Left cardiac atrium (tissue), 4 donors: ENCODE data around the gene TCAP. TPM values are rescaled to one million over a fixed set of nuclear protein-coding genes. Genes with fewer than 3 reads are reported as not detected.
A peak's percentile ranks its signal among the peaks of the same experiment; 100 is the strongest.

Source experiments
- ATAC-seq, 2 donors: fragments of 200-7000 bp; cut with Tn5 transposase; one replicate each; pipeline ENCODE4 v1.9.1; 2020; ENCODE audit warnings: mild to moderate bottlenecking in 2 of 2, moderate library complexity in 2 of 2
- DNase-seq: peaks from one replicate; pipeline ENCODE4 v3.0.0-alpha.2; 2020
- intact Hi-C, 2 donors: fragments of 100-400 bp; cut with DNase I; formaldehyde crosslinking; loops; one replicate each; pipeline versions ENCODE4 v1.14.1 to v1.15.1; 2022 to 2023
- total RNA-seq, 2 donors: library from RNA; stranded (reverse); fragmentation: NEBNext Ultra II Directional; extraction: Animal tissue kit (Norgen Biotek cat#: 25700); gene quantifications; one replicate each; pipeline ENCODE4 v1.2.1, GENCODE V29; 2021
- donor health status: DM: no; HTN: yes; CAD: no.
- donor health status: DM: no; HTN: yes; CAD: no; lungs with severe emphysema.
- donor health status: DM: yes; HTN: yes; CAD: no.
- donor health status: Dilated cardiomyopathy.

TCAP gene
- total RNA-seq, 2 donors from 2014 or later = 1,910 to 2,797 TPM

- peak in 1 of 2 donors; percentile 10 for ATAC-seq
- DNase-seq = no peak
- intact Hi-C loops = no loop called here
These were observed 37.2 kb upstream of the TCAP start for GRCh38 chr17:39627712-39628516.

GRCh38 chr17:39628655-39629493 lies 36.3 kb upstream of the TCAP start:
- ATAC-seq (no peak), DNase-seq (no peak)
- intact Hi-C loops = no loop called here

GRCh38 chr17:39629494-39629880 lies 35.7 kb upstream of the TCAP start:
- intact Hi-C loops = no loop called here
- DNase-seq = no peak
- ATAC-seq = no peak

GRCh38 chr17:39629898-39630297 lies 35.3 kb upstream of the TCAP start:
- ATAC-seq (no peak), DNase-seq (no peak)
- intact Hi-C loops = no loop called here

GRCh38 chr17:39631403-39631802 lies 33.7 kb upstream of the TCAP start:
- ATAC-seq (no peak), DNase-seq (no peak)
- intact Hi-C loops = no loop called here

- DNase-seq = no peak
- ATAC-seq = peak in 1 of 2 donors; percentile 25
- intact Hi-C loops = no loop called here
These were observed 32.8 kb upstream of the TCAP start for GRCh38 chr17:39632153-39632941.

- ATAC-seq (no peak), DNase-seq (no peak)
- intact Hi-C loops = no loop called here
These were observed 31.5 kb upstream of the TCAP start for GRCh38 chr17:39633570-39634183.

GRCh38 chr17:39634384-39634871 lies 30.7 kb upstream of the TCAP start:
- ATAC-seq (no peak), DNase-seq (no peak)
- intact Hi-C loops = no loop called here

- DNase-seq = no peak
- intact Hi-C loops = no loop called here
- ATAC-seq = no peak
These were observed 29.5 kb upstream of the TCAP start for GRCh38 chr17:39635614-39636176.

GRCh38 chr17:39636587-39636926 lies 28.6 kb upstream of the TCAP start:
- intact Hi-C loops = no loop called here

GRCh38 chr17:39636927-39637736 lies 28.0 kb upstream of the TCAP start, which contains the start of gene STARD3:
Gene STARD3 (plus strand): TSS chr17:39637144. CDS start chr17:39653532, 16,388 bp downstream.
- ATAC-seq (peak; percentile 95 to 97), DNase-seq (peak; percentile 95)
- intact Hi-C loops = no loop called here

More at GRCh38 chr17:39636587-39636926, 28.6 kb upstream of the TCAP start:
- DNase-seq (no peak), ATAC-seq (no peak)

GRCh38 chr17:39638317-39638716 lies 26.8 kb upstream of the TCAP start:
- DNase-seq (no peak), ATAC-seq (no peak)
- intact Hi-C loops = no loop called here

GRCh38 chr17:39639043-39639442 lies 26.1 kb upstream of the TCAP start:
- DNase-seq (no peak), ATAC-seq (no peak)
- intact Hi-C loops = no loop called here

GRCh38 chr17:39639566-39640458 lies 25.3 kb upstream of the TCAP start:
- no peak for ATAC-seq

GRCh38 chr17:39640591-39641031 lies 24.5 kb upstream of the TCAP start:
- ATAC-seq = no peak
- intact Hi-C loops = no loop called here
- DNase-seq = no peak

More at GRCh38 chr17:39639566-39640458, 25.3 kb upstream of the TCAP start:
- intact Hi-C loops = no loop called here
- no peak for DNase-seq

GRCh38 chr17:39641097-39641496 lies 24.1 kb upstream of the TCAP start:
- no peak for ATAC-seq
- intact Hi-C loops = no loop called here
- no peak for DNase-seq

- intact Hi-C loops = no loop called here
- ATAC-seq (no peak), DNase-seq (no peak)
These were observed 23.3 kb upstream of the TCAP start for GRCh38 chr17:39641883-39642282.
